Keratinocyte (primary cell): ENCODE measurements around the gene ZNF547. TPM values are rescaled to one million over a fixed set of nuclear protein-coding genes. Genes with fewer than 3 reads are reported as not detected.
A peak's percentile ranks its signal among the peaks of the same experiment; 100 is the strongest.

Experiments used
- DNase-seq: peaks from one replicate; pipeline ENCODE4 v3.0.0-alpha.2; 2011; ENCODE audit warnings: low read depth, missing footprints, low spot score
- FAIRE-seq: peaks from 2 replicates; lab custom pipeline; 2011; peaks lifted over from hg19 to GRCh38; lab: Jason Lieb, UNC
- H2AFZ ChIP-seq: 2 replicates; pipeline ENCODE4 v1.6.0; 2012; ENCODE audit warnings: low read length, control low read depth, inconsistent platforms; ENCODE audit not compliant: control insufficient read depth
- H3K27ac ChIP-seq: 2 replicates; pipeline ENCODE4 v1.5.1; 2011; ENCODE audit warnings: low read length; ENCODE audit not compliant: control insufficient read depth, insufficient read depth
- H3K27me3 ChIP-seq: 3 replicates; pipeline ENCODE4 v1.6.0; 2011; ENCODE audit warnings: low read length; ENCODE audit not compliant: control insufficient read depth, insufficient read depth; ENCODE audit errors: extremely low read depth
- H3K36me3 ChIP-seq, 2 experiments: 2 replicates in 1 of 2; 3 replicates in 1 of 2; pipeline ENCODE4 v1.5.1; 2011; ENCODE audit warnings: low read length in 2 of 2, mild to moderate bottlenecking in 1 of 2; ENCODE audit not compliant: control insufficient read depth in 2 of 2, insufficient read depth in 2 of 2; ENCODE audit errors: extremely low read depth in 1 of 2
- H3K4me1 ChIP-seq: 3 replicates; pipeline ENCODE4 v1.5.1; 2011; ENCODE audit warnings: low read length; ENCODE audit not compliant: control insufficient read depth, insufficient read depth; ENCODE audit errors: extremely low read depth
- H3K4me2 ChIP-seq: 3 replicates; pipeline ENCODE4 v1.6.0; 2011; ENCODE audit warnings: low read depth, low read length; ENCODE audit not compliant: control insufficient read depth, insufficient read depth; ENCODE audit errors: extremely low read depth
- H3K4me3 ChIP-seq, 3 experiments: fragments of 200-600 bp in 1 of 3; sonication (generic) in 1 of 3; 2 replicates in 2 of 3; 3 replicates in 1 of 3; pipeline ENCODE4 v1.5.1; 2011 to 2016; ENCODE audit warnings: low read length in 3 of 3, mild to moderate bottlenecking in 3 of 3, control low read depth in 2 of 3, inconsistent platforms in 1 of 3, low read depth in 1 of 3, mixed read lengths in 1 of 3, mixed run types in 1 of 3, moderate library complexity in 1 of 3; ENCODE audit not compliant: control insufficient read depth in 2 of 3, insufficient read depth in 2 of 3; ENCODE audit errors: extremely low read depth in 1 of 3
- H3K79me2 ChIP-seq: 2 replicates; pipeline ENCODE4 v1.6.0; 2012; ENCODE audit warnings: low read length; ENCODE audit not compliant: control insufficient read depth, insufficient read depth
- H3K9ac ChIP-seq: 3 replicates; pipeline ENCODE4 v1.6.0; 2011; ENCODE audit warnings: low read length; ENCODE audit not compliant: control insufficient read depth, insufficient read depth; ENCODE audit errors: extremely low read depth
- H3K9me1 ChIP-seq: 3 replicates; pipeline ENCODE4 v1.6.0; 2011; ENCODE audit warnings: low read length; ENCODE audit not compliant: control insufficient read depth, insufficient read depth; ENCODE audit errors: extremely low read depth
- H3K9me3 ChIP-seq: 2 replicates; pipeline ENCODE4 v1.5.1; 2012; ENCODE audit warnings: low read depth, low read length; ENCODE audit not compliant: control insufficient read depth
- H4K20me1 ChIP-seq: 3 replicates; pipeline ENCODE4 v1.6.0; 2011; ENCODE audit warnings: low read length; ENCODE audit not compliant: control insufficient read depth, insufficient read depth; ENCODE audit errors: extremely low read depth
- EZH2 ChIP-seq: IDR thresholded peaks from one replicate; pipeline ENCODE4 v1.6.1; 2012; ENCODE audit warnings: inconsistent platforms, mild to moderate bottlenecking, low read length, moderate library complexity
- dilution Hi-C: fragments of 300-500 bp; cut with MboI; formaldehyde crosslinking; loops from one replicate; pipeline ENCODE4 v1.7.0; 2020; ENCODE audit warnings: low sequenced_read_pairs; ENCODE audit not compliant: extremely low pct_ligation_motif_present
- polyA plus RNA-seq, 5 experiments: library from polyadenylated mRNA; depleted of rRNA in 3 of 5; stranded (reverse) in 3 of 5; stranded (forward) in 1 of 5; unstranded in 1 of 5; fragments of >200 nt; gene quantifications; 1 replicate in 1 of 5; 2 replicates in 3 of 5; 3 replicates in 1 of 5; pipeline versions ENCODE4 v1.2.1 to v1.2.3, GENCODE V29; 2011 to 2012; ENCODE audit warnings: missing spikeins in 2 of 5, low read depth in 1 of 5, low replicate concordance in 1 of 5
- TF ChIP-seq, protein P1 (sequence below), 3 experiments: IDR thresholded peaks in 1 of 3; conservative IDR thresholded peaks in 1 of 3; optimal IDR thresholded peaks in 1 of 3; 2 replicates in 2 of 3; 3 replicates in 1 of 3; pipeline versions ENCODE3 to v1.5.1; 2011; ENCODE audit warnings: low read length in 3 of 3, mild to moderate bottlenecking in 3 of 3, moderate library complexity in 2 of 3, control low read depth in 1 of 3, inconsistent platforms in 1 of 3; ENCODE audit not compliant: insufficient read depth in 2 of 3; ENCODE audit errors: extremely low read depth in 1 of 3

Gene ZNF547
- polyA plus RNA-seq, 1 donor (not counting 4 experiments of a cell fraction or from before 2014, with no cell fraction given), result 2.8 TPM

DNA sequence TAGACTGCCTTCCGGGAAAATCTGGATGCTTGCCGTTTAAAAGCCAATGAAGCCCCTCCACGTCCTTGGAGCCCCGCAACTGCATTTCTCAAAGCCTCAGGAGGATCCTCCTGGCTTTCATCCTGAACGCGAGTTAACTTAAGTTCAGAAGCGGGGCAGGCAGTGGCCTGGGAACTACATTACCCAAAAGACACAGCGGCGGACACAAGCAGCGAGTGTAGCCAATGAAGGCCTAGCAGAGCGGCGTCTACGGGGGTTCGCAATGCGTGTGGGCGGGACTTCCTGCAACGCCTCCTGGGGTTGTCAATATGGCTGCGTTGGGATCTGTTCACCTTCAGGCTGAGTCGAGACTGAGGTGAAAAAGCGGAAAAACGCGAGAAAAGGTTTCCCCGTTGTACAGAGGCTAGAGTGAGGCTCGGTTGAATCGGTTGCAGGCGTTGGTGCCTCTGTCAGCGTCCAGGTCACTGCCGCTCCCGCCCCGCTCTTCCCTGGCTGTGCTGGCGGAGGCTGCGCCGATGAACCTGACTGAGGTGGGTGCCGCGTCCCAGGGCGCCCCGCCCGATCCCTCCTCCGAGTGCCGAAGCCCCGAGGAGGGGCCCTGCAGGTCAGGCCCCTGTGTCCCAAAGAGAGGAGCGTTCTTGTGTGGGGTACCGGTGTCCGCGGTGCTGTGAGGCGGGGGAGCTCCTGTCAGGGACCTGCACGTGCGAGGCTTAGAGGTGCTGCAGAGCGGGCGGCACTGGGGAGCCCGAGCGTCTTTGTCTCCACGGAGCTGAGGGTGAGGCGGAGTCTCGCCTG, 47.7 kb downstream of the ZNF547 start, which contains the start of gene ZNF17:
TSS of gene ZNF17 (plus strand) at position 285 of the 795 bp plus-strand sequence. CDS start 2,455 bp downstream, outside the sequence.
- TF ChIP-seq EZH2, result no peak
- TF ChIP-seq, protein P1, sequence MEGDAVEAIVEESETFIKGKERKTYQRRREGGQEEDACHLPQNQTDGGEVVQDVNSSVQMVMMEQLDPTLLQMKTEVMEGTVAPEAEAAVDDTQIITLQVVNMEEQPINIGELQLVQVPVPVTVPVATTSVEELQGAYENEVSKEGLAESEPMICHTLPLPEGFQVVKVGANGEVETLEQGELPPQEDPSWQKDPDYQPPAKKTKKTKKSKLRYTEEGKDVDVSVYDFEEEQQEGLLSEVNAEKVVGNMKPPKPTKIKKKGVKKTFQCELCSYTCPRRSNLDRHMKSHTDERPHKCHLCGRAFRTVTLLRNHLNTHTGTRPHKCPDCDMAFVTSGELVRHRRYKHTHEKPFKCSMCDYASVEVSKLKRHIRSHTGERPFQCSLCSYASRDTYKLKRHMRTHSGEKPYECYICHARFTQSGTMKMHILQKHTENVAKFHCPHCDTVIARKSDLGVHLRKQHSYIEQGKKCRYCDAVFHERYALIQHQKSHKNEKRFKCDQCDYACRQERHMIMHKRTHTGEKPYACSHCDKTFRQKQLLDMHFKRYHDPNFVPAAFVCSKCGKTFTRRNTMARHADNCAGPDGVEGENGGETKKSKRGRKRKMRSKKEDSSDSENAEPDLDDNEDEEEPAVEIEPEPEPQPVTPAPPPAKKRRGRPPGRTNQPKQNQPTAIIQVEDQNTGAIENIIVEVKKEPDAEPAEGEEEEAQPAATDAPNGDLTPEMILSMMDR (optimal IDR thresholded peaks at IDR 0.05 in 1 of 3, IDR thresholded peaks at IDR 0.05 in 1 of 3, conservative IDR thresholded peaks at IDR 0.05 in 1 of 3; ENCODE audit: extremely low read depth in 1 of 3, insufficient read depth in 2 of 3, low read length in 3 of 3), result no peak
- H2AFZ ChIP-seq, result peak within 1 kb of the TSS; percentile 98
- peak within 1 kb of the TSS; percentile 65 to 93 (median 93) for H3K4me3 ChIP-seq
- H3K36me3 ChIP-seq, result peaks cover 2 to 4% of the 10 kb centered on the region in 2 experiments
- peak within 1 kb of the TSS; percentile 47 for H3K27ac ChIP-seq
- H3K9me1 ChIP-seq, result peaks cover 3% of the 10 kb centered on the region
- peak within 1 kb of the TSS; percentile 83 for H3K4me2 ChIP-seq
- H4K20me1 ChIP-seq, result no peaks in the 10 kb centered on the region
- dilution Hi-C loops, result no loop called here
- peak; percentile 95 for FAIRE-seq
- H3K79me2 ChIP-seq, result peaks cover 25% of the 10 kb centered on the region
- H3K27me3 ChIP-seq, result no peaks in the 10 kb centered on the region
- H3K9me3 ChIP-seq, result no peaks in the 10 kb centered on the region
- peak; percentile 41 for DNase-seq
- peaks cover 11% of the 10 kb centered on the region for H3K4me1 ChIP-seq
- peak within 1 kb of the TSS; percentile 81 for H3K9ac ChIP-seq

DNA sequence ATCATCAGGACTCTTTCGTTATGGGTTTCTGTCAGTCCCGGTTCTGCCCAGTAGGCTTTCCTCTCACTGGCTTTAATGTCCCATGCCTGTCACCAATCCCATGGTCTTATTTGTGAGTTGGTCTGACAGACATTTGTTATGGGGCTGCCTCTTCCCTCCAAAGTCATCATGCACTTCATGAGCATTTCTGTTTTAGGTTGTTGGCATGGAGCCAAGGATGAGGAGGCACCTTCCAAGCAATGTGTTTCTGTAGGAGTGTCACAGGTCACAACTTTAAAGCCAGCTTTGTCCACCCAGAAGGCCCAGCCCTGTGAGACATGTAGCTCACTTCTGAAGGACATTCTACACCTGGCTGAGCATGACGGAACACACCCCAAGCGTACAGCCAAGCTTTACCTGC, 56.1 kb downstream of the ZNF547 start:
- no peak overlapping the region for H2AFZ ChIP-seq
- no peak overlapping the region for H3K27ac ChIP-seq
- no peaks in the 10 kb centered on the region for H3K9me3 ChIP-seq
- peaks cover 17 to 26% of the 10 kb centered on the region in 2 experiments for H3K36me3 ChIP-seq
- H3K9me1 ChIP-seq, result no peaks in the 10 kb centered on the region
- H3K27me3 ChIP-seq, result no peaks in the 10 kb centered on the region
- H3K4me3 ChIP-seq, result no peak overlapping the region
- H3K79me2 ChIP-seq, result peaks cover 3% of the 10 kb centered on the region
- no peaks in the 10 kb centered on the region for H4K20me1 ChIP-seq
- H3K4me2 ChIP-seq, result no peak overlapping the region
- DNase-seq, result no peak
- no peak for FAIRE-seq
- no peaks in the 10 kb centered on the region for H3K4me1 ChIP-seq
- dilution Hi-C loops, result no loop called here
- TF ChIP-seq, protein P1 (optimal IDR thresholded peaks at IDR 0.05 in 1 of 3, IDR thresholded peaks at IDR 0.05 in 1 of 3, conservative IDR thresholded peaks at IDR 0.05 in 1 of 3; ENCODE audit: extremely low read depth in 1 of 3, insufficient read depth in 2 of 3, low read length in 3 of 3), result no peak
- no peak for TF ChIP-seq EZH2
- H3K9ac ChIP-seq, result no peak overlapping the region
